Measurements from ENCODE around the gene DDX25. TPM values are rescaled to one million over a fixed set of nuclear protein-coding genes. Genes with fewer than 3 reads are reported as not detected.

The DDX25 gene
- total and polyA plus RNA-seq, 10 of the 15 experiments (the other 5 are each of a cell fraction or from before 2014, with no cell fraction given) = 0.05 TPM; not detected in 9

GRCh38 chr11:125944350-125945010, 40.2 kb downstream of the DDX25 start:
- Histone ChIP-seq H3K79me2 (ENCODE audit: control insufficient read depth, insufficient read depth, low read length) (no peaks in the 10 kb centered on the region), H3K4me3 (no peak overlapping the region), H3K36me3 (ENCODE audit: control insufficient read depth in 2 of 2, insufficient read depth in 2 of 2, low read length in 1 of 2) (no peaks in the 10 kb centered on the region), H3K4me2 (ENCODE audit: control insufficient read depth, insufficient read depth) (no peak overlapping the region), H3K27ac (ENCODE audit: control insufficient read depth, insufficient read depth) (no peak overlapping the region), H4K20me1 (ENCODE audit: control insufficient read depth, insufficient read depth) (no peaks in the 10 kb centered on the region), H3K9me3 (replicated peaks; ENCODE audit: control insufficient read depth, insufficient read depth, low read length) (no peaks in the 10 kb centered on the region), H3K4me1 (ENCODE audit: control insufficient read depth, insufficient read depth, low read length) (no peaks in the 10 kb centered on the region), H3K27me3 (replicated peaks in 1 of 2; ENCODE audit: control insufficient read depth in 2 of 2, insufficient read depth in 2 of 2, low read length in 1 of 2) (no peaks in the 10 kb centered on the region; a peak in 1 of 4 replicates), H3K9ac (ENCODE audit: control insufficient read depth, insufficient read depth, low read length) (no peak overlapping the region), H2AFZ (ENCODE audit: control insufficient read depth, low read depth, low read length) (no peak overlapping the region)
- WGBS (ENCODE audit: insufficient coverage, insufficient replicate concordance, low lambda C conversion rate, missing lambda C conversion rate) = 28% methylated on average over 13 of the region's 13 CpGs
- intact Hi-C loops (cut with micrococcal nuclease; ENCODE audit: unreplicated experiment) (no loop called here), in situ Hi-C loops (cut with MboI) (no loop called here)
- BruUV-seq (replicated peaks) = no TSS peak
- no peak for FAIRE-seq
- ChIA-PET SMC1A (ENCODE audit: uncharacterized antibody, unreplicated experiment) (interaction anchor here (1.3 to 6.2 kb wide), 3 partner anchors 95 to 250 kb away, joined by 4 to 45 read pairs (median 5); no protein-coding TSS in a partner anchor), POLR2A (interaction anchor here (1.0 kb wide), 1 partner anchor 54 kb away, joined by 3 read pairs; no protein-coding TSS in a partner anchor), RAD21 (ENCODE audit: unreplicated experiment) (interaction anchor here (2.9 kb wide), 1 partner anchor 243 kb away, joined by 8 read pairs; no protein-coding TSS in a partner anchor), CTCF (interaction anchor here (0.5 to 12.1 kb wide), 5 partner anchors 9 to 246 kb away, joined by 3 to 220 read pairs (median 4); no protein-coding TSS in a partner anchor)
- no peak for ATAC-seq
- TF ChIP-seq ATF3 (IDR thresholded peaks at IDR 0.05; ENCODE audit: borderline replicate concordance, extremely low read depth, low read depth, low read length) = no peak
- no peak for TF ChIP-seq EZH2 (IDR thresholded peaks at IDR 0.05; ENCODE audit: borderline replicate concordance, control insufficient read depth, low read depth, low read length)
- no peak for TF ChIP-seq PAX8 (IDR thresholded peaks at IDR 0.05)
- TF ChIP-seq NRF1 (conservative IDR thresholded peaks at IDR 0.05; ENCODE audit: low read depth, low read length) = no peak
- TF ChIP-seq MAX (IDR thresholded peaks at IDR 0.05; ENCODE audit: low read depth, low read length) = no peak
- TF ChIP-seq TBL1XR1 (IDR thresholded peaks at IDR 0.05; ENCODE audit: low read depth, low read length) = no peak
- TF ChIP-seq ZBTB11 (CRISPR knock-in tag; IDR thresholded peaks at IDR 0.05) = no peak
- no peak for TF ChIP-seq IRF4 (IDR thresholded peaks at IDR 0.05; ENCODE audit: low read depth, low read length)
- no peak for TF ChIP-seq RBBP5 (conservative IDR thresholded peaks at IDR 0.05)
- no peak for TF ChIP-seq SIX5 (IDR thresholded peaks at IDR 0.05; ENCODE audit: low read depth, low read length, severe bottlenecking)
- no peak for TF ChIP-seq E2F4 (IDR thresholded peaks at IDR 0.05; ENCODE audit: low read depth, low read length)
- TF ChIP-seq TCF12 (IDR thresholded peaks at IDR 0.05; ENCODE audit: low read depth, low read length) = no peak
- DNase-seq (ENCODE audit: low read depth, low spot score) = no peak

Data from GM12878 (cell line).